HG03175 (cell line): Measurements from ENCODE around the gene IGF2BP2.
"Not testable (repeated sequence)": the region's sequence is repeated elsewhere in the genome, so short reads cannot be mapped to it uniquely, and the experiment has no call there.

Experiments used
- ATAC-seq: cut with Tn5 transposase; IDR thresholded peaks from one replicate; pipeline ENCODE4 v1.9.1; 2021; ENCODE audit warnings: mild to moderate bottlenecking, moderate library complexity; ENCODE audit not compliant: unreplicated experiment

The IGF2BP2 gene

GRCh38 chr3:185716436-185717108 lies 108.3 kb downstream of the IGF2BP2 start:
- no peak for ATAC-seq

- no peak for ATAC-seq
These were observed 109.8 kb downstream of the IGF2BP2 start for GRCh38 chr3:185715091-185715490.

GRCh38 chr3:185714085-185714484 lies 110.8 kb downstream of the IGF2BP2 start:
- no peak for ATAC-seq

- ATAC-seq = no peak
These were observed 111.8 kb downstream of the IGF2BP2 start for GRCh38 chr3:185713015-185713414.

GRCh38 chr3:185712337-185712736 lies 112.5 kb downstream of the IGF2BP2 start:
- no peak for ATAC-seq

- ATAC-seq = no peak
These were observed 113.5 kb downstream of the IGF2BP2 start for GRCh38 chr3:185711255-185711870.

GRCh38 chr3:185709251-185709955 lies 115.4 kb downstream of the IGF2BP2 start:
- ATAC-seq = no peak

- no peak for ATAC-seq
These were observed 116.5 kb downstream of the IGF2BP2 start for GRCh38 chr3:185708392-185708791.

GRCh38 chr3:185705498-185705897 lies 119.3 kb downstream of the IGF2BP2 start:
- ATAC-seq = no peak

- no peak for ATAC-seq
These were observed 122.3 kb downstream of the IGF2BP2 start for GRCh38 chr3:185702262-185703225.

GRCh38 chr3:185701611-185702261 lies 123.1 kb downstream of the IGF2BP2 start:
- ATAC-seq = no peak

GRCh38 chr3:185699927-185700326 lies 124.9 kb downstream of the IGF2BP2 start:
- no peak for ATAC-seq

- ATAC-seq = not testable (repeated sequence)
These were observed 127.6 kb downstream of the IGF2BP2 start for GRCh38 chr3:185697228-185697627.

GRCh38 chr3:185696039-185696438 lies 128.8 kb downstream of the IGF2BP2 start:
- no peak for ATAC-seq

GRCh38 chr3:185693985-185694653 lies 130.7 kb downstream of the IGF2BP2 start:
- no peak for ATAC-seq

- ATAC-seq = no peak
These were observed 133.2 kb downstream of the IGF2BP2 start for GRCh38 chr3:185691622-185692021.

- ATAC-seq = no peak
These were observed 137.5 kb downstream of the IGF2BP2 start for GRCh38 chr3:185687271-185687878.

- no peak for ATAC-seq
These were observed 139.4 kb downstream of the IGF2BP2 start for GRCh38 chr3:185685231-185686035.

GRCh38 chr3:185680231-185680630 lies 144.6 kb downstream of the IGF2BP2 start:
- no peak for ATAC-seq
